Activated T-cell treated with anti-CD3 and anti-CD28 coated beads, Interleukin-2, amount 50 U/mL, for 24 hours (primary cell): ENCODE measurements around the gene AGPAT3.
A peak's percentile ranks its signal among the peaks of the same experiment; 100 is the strongest.

Experiments used
- DNase-seq: peaks from one replicate; pipeline ENCODE4 v3.0.0-alpha.2; 2020
- H3K27ac Mint-ChIP-seq: 2 replicates; pipeline ENCODE4 v1.8.0; 2020; ENCODE audit warnings: mild to moderate bottlenecking, mixed read lengths
- H3K27me3 Mint-ChIP-seq: 2 replicates; pipeline ENCODE4 v1.8.0; 2020; ENCODE audit warnings: mixed read lengths
- H3K36me3 Mint-ChIP-seq: 2 replicates; pipeline ENCODE4 v1.8.0; 2020; ENCODE audit warnings: low read depth, mixed read lengths
- H3K4me1 Mint-ChIP-seq: 2 replicates; pipeline ENCODE4 v1.8.0; 2020; ENCODE audit warnings: low read depth, mixed read lengths
- H3K4me3 Mint-ChIP-seq: 2 replicates; pipeline ENCODE4 v1.8.0; 2020; ENCODE audit warnings: mild to moderate bottlenecking, moderate library complexity, mixed read lengths
- H3K9me3 Mint-ChIP-seq: 2 replicates; pipeline ENCODE4 v1.8.0; 2020; ENCODE audit warnings: mixed read lengths

Gene AGPAT3

GRCh38 chr21:43942201-43942600, 77.2 kb downstream of the AGPAT3 start:
- Mint-ChIP-seq H3K27me3 (no peaks in the 10 kb centered on the region), H3K4me3 (no peak overlapping the region), H3K27ac (no peak overlapping the region), H3K36me3 (peaks cover 54% of the 10 kb centered on the region), H3K4me1 (peaks cover 22% of the 10 kb centered on the region), H3K9me3 (no peaks in the 10 kb centered on the region)
- no peak for DNase-seq

GRCh38 chr21:43942621-43943020, 77.6 kb downstream of the AGPAT3 start:
- no peak for DNase-seq
- Mint-ChIP-seq H3K27me3 (no peaks in the 10 kb centered on the region), H3K27ac (no peak overlapping the region), H3K9me3 (no peaks in the 10 kb centered on the region), H3K4me3 (no peak overlapping the region), H3K36me3 (peaks cover 56% of the 10 kb centered on the region), H3K4me1 (peaks cover 18% of the 10 kb centered on the region)

DNA sequence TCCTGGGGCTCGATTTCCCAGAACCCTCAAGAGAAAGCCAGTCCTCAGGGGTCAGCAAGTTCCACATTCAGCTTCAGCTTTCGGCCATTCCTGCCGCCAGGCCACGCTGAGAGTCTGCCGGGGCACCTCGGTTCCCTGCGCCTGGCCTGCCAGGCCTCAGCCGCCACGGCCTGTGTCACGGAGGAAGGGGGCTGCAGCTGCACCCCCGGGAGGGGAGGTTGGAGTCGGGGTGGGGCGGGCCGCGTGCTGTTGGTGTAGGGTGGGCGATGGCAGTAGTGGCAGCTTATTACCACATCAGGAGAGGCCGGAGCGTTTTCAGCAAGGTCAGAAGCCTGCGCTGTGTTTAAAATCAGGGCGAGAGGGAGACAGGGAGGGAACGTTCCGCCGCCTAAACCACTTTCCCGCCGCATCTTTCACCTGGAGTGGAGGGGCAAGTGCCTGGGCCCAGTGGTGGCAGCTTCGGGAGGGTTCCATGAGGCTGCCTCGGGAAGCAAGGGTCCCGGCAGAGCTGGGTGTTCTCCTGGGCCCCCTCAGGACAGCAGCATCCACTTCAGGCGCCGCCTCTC, 78.6 kb downstream of the AGPAT3 start:
- no peak overlapping the region for H3K4me3 Mint-ChIP-seq
- H3K36me3 Mint-ChIP-seq: peaks cover 65% of the 10 kb centered on the region
- H3K9me3 Mint-ChIP-seq: peaks cover 7% of the 10 kb centered on the region
- peaks cover 11% of the 10 kb centered on the region for H3K4me1 Mint-ChIP-seq
- H3K27ac Mint-ChIP-seq: no peak overlapping the region
- no peak for DNase-seq
- H3K27me3 Mint-ChIP-seq: no peaks in the 10 kb centered on the region

DNA sequence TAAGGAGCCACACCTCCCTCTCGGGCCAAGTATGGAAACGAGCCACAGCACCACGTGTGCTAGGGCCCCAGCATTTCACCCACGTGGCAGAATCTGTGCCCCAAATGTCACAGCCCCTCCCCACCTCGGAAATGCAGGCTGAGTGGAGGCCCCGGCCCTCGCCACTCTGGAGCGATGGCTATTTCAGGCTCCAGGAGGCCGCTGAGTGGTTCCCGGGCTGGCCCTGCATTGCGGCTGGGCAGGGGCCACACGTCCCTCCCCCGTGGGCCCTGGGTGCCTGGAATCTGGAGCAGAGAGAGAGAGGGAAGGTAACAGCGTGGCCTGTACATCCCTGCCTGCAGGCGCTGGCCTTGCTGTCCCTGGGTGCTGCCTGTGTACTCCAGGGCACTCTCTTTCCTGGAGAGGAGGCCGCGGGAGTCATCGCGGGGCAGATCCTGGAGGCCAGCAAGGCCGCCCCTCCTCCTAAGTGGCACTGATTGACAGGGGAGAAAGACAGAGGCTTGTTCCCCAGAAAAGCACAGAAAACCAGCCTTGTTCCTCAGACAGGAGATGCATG, 79.1 kb downstream of the AGPAT3 start:
- Mint-ChIP-seq H3K36me3 (peaks cover 70% of the 10 kb centered on the region), H3K4me1 (peaks cover 6% of the 10 kb centered on the region), H3K9me3 (peaks cover 7% of the 10 kb centered on the region), H3K27ac (no peak overlapping the region), H3K4me3 (no peak overlapping the region), H3K27me3 (no peaks in the 10 kb centered on the region)
- no peak for DNase-seq

- Mint-ChIP-seq H3K4me1 (peaks cover 9% of the 10 kb centered on the region), H3K36me3 (peaks cover 72% of the 10 kb centered on the region), H3K27me3 (no peaks in the 10 kb centered on the region), H3K27ac (no peak overlapping the region), H3K4me3 (no peak overlapping the region), H3K9me3 (peaks cover 7% of the 10 kb centered on the region)
- DNase-seq: no peak
These were observed 79.7 kb downstream of the AGPAT3 start for GRCh38 chr21:43944757-43945156.

GRCh38 chr21:43948740-43949498, 83.9 kb downstream of the AGPAT3 start:
- Mint-ChIP-seq H3K27me3 (no peaks in the 10 kb centered on the region), H3K4me1 (peaks cover 15% of the 10 kb centered on the region), H3K36me3 (peaks cover 69% of the 10 kb centered on the region), H3K9me3 (peaks cover 7% of the 10 kb centered on the region), H3K4me3 (no peak overlapping the region), H3K27ac (peak overlapping the region; percentile 75)
- no peak for DNase-seq

GRCh38 chr21:43949499-43950208, 84.6 kb downstream of the AGPAT3 start:
- no peak for DNase-seq
- Mint-ChIP-seq H3K9me3 (peaks cover 7% of the 10 kb centered on the region), H3K4me1 (peaks cover 15% of the 10 kb centered on the region), H3K36me3 (peaks cover 70% of the 10 kb centered on the region), H3K4me3 (no peak overlapping the region), H3K27ac (peak overlapping the region; percentile 75), H3K27me3 (no peaks in the 10 kb centered on the region)

DNA sequence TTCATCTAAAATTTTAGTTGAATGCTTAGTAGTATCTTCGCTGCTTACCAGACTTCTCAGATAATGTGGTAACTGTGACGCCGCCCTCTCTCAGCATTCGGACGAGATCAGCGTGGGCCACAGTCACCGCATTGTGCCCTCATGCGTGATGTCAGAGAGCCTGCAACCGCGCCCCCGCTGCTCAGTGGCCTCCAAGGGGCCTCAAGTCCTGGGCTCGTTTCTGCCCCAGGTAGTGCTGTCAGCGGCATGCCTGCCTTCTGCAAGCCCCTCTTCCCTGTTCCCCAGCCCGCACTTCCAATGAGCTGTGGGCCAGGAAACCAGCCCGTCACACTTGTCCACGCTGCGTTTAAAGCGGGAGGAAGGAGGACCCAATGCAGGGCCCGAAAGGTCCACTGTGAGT, 85.5 kb downstream of the AGPAT3 start:
- peaks cover 72% of the 10 kb centered on the region for H3K36me3 Mint-ChIP-seq
- DNase-seq: no peak
- H3K27ac Mint-ChIP-seq: no peak overlapping the region
- peaks cover 7% of the 10 kb centered on the region for H3K9me3 Mint-ChIP-seq
- H3K4me1 Mint-ChIP-seq: peaks cover 15% of the 10 kb centered on the region
- H3K4me3 Mint-ChIP-seq: no peak overlapping the region
- no peaks in the 10 kb centered on the region for H3K27me3 Mint-ChIP-seq

- no peaks in the 10 kb centered on the region for H3K27me3 Mint-ChIP-seq
- no peak for DNase-seq
- H3K4me1 Mint-ChIP-seq: peaks cover 15% of the 10 kb centered on the region
- H3K9me3 Mint-ChIP-seq: peaks cover 7% of the 10 kb centered on the region
- H3K4me3 Mint-ChIP-seq: no peak overlapping the region
- peaks cover 69% of the 10 kb centered on the region for H3K36me3 Mint-ChIP-seq
- H3K27ac Mint-ChIP-seq: no peak overlapping the region
These were observed 85.9 kb downstream of the AGPAT3 start for GRCh38 chr21:43950936-43951335.

- H3K36me3 Mint-ChIP-seq: peaks cover 61% of the 10 kb centered on the region
- H3K4me3 Mint-ChIP-seq: no peak overlapping the region
- peaks cover 7% of the 10 kb centered on the region for H3K9me3 Mint-ChIP-seq
- no peak overlapping the region for H3K27ac Mint-ChIP-seq
- DNase-seq: no peak
- H3K4me1 Mint-ChIP-seq: peaks cover 26% of the 10 kb centered on the region
- H3K27me3 Mint-ChIP-seq: no peaks in the 10 kb centered on the region
These were observed 87.1 kb downstream of the AGPAT3 start for GRCh38 chr21:43951911-43952703.

DNA sequence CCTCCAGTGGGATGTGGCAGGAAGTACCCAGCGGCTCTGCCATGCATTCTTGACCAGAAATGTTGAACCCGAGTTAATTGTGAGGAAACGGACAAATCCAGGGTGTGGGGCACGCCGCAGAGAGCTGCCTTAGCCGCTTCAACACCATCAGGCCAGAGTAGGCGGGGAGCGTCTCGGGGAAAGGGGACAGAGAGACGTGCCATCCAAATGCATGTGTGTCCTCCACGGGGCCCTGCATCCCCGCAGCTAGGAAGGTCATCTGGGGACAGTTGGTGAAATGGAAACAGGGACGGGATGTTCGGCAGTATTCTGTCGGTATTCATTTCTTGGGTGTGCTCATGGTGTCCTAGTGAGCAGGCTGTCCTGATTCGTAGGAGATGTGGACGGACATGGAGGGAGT, 88.0 kb downstream of the AGPAT3 start:
- Mint-ChIP-seq H3K4me3 (no peak overlapping the region), H3K27ac (no peak overlapping the region)

GRCh38 chr21:43954042-43954441, 89.0 kb downstream of the AGPAT3 start:
- Mint-ChIP-seq H3K9me3 (no peaks in the 10 kb centered on the region), H3K27me3 (no peaks in the 10 kb centered on the region), H3K27ac (no peak overlapping the region), H3K36me3 (peaks cover 43% of the 10 kb centered on the region), H3K4me1 (peaks cover 26% of the 10 kb centered on the region), H3K4me3 (no peak overlapping the region)
- no peak for DNase-seq

More for the DNA sequence above, 88.0 kb downstream of the AGPAT3 start:
- H3K4me1 Mint-ChIP-seq: peaks cover 26% of the 10 kb centered on the region
- no peaks in the 10 kb centered on the region for H3K27me3 Mint-ChIP-seq
- peaks cover 4% of the 10 kb centered on the region for H3K9me3 Mint-ChIP-seq
- no peak for DNase-seq
- H3K36me3 Mint-ChIP-seq: peaks cover 52% of the 10 kb centered on the region

- Mint-ChIP-seq H3K9me3 (no peaks in the 10 kb centered on the region), H3K4me3 (no peak overlapping the region), H3K27me3 (no peaks in the 10 kb centered on the region), H3K4me1 (peaks cover 17% of the 10 kb centered on the region), H3K36me3 (peaks cover 35% of the 10 kb centered on the region), H3K27ac (no peak overlapping the region)
- no peak for DNase-seq
These were observed 89.9 kb downstream of the AGPAT3 start for GRCh38 chr21:43954896-43955295.

DNA sequence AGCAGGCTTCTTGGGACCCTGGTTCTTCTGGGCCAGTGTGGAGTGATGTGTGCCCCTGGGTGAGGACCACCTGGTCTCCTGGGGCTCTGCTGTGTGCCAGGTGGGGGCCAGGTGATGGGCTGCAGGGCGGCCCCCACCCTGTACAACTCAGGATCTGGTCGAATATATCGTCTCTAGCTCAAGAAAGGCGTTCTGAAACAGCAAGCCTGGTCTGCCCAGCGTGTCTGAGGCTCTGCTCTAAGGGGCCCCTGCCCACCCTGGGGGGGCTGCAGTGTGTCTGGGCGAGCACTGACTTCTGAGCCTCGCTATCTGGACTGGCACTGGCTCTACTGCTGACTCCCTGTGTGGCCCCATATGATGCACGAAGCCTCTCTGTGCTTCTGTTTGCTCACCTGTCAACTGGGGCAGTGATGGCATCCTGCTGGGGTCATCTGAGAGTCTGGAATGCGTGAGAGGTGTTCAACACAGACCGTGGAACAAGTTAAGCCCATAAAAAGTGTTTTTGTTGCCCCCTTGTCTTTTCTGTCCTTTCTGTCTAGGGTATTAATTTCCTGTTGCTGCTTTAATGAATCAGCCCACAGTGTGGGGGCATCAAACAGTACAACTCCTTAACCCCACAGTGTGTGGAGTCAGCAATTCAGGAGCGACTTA, 91.1 kb downstream of the AGPAT3 start:
- H3K36me3 Mint-ChIP-seq: peaks cover 23% of the 10 kb centered on the region
- H3K4me3 Mint-ChIP-seq: no peak overlapping the region
- H3K27me3 Mint-ChIP-seq: no peaks in the 10 kb centered on the region
- H3K27ac Mint-ChIP-seq: no peak overlapping the region
- DNase-seq: no peak
- peaks cover 20% of the 10 kb centered on the region for H3K4me1 Mint-ChIP-seq
- no peaks in the 10 kb centered on the region for H3K9me3 Mint-ChIP-seq
